H1 (cell line): Measurements from ENCODE around the gene VIM. TPM values are rescaled to one million over a fixed set of nuclear protein-coding genes. Genes with fewer than 3 reads are reported as not detected.

Source experiments
- CTCF ChIA-PET: fragments of 300-600 bp; sonication (Branson Sonifier 250); formaldehyde crosslinking; loops from one replicate; lab custom pipeline; 2021; ENCODE audit not compliant: partially characterized antibody; lab: Charles Lee
- POLR2A ChIA-PET: fragments of 300-600 bp; sonication (Branson Sonifier 250); formaldehyde crosslinking; loops from one replicate; lab custom pipeline; 2021; ENCODE audit warnings: inconsistent platforms; ENCODE audit not compliant: partially characterized antibody; lab: Charles Lee
- DNase-seq, 2 experiments: peaks; one replicate each; pipeline versions ENCODE4 v3.0.0 to v3.0.0-alpha.2; 2010 to 2022; ENCODE audit warnings: low spot score in 2 of 2, low read depth in 1 of 2, mixed read lengths in 1 of 2
- FAIRE-seq: peaks from 2 replicates; lab custom pipeline; 2011; peaks lifted over from hg19 to GRCh38; lab: Jason Lieb, UNC
- H2AFZ ChIP-seq: 2 replicates; pipeline ENCODE4 v1.8.1; 2012; ENCODE audit warnings: low read length, inconsistent platforms
- H2AK5ac ChIP-seq: 2 replicates; pipeline ENCODE4 v1.6.1; 2013; ENCODE audit warnings: low read depth, low read length
- H2BK120ac ChIP-seq: replicated peaks from 2 replicates; pipeline ENCODE3; 2013; ENCODE audit warnings: low read depth, low read length, inconsistent platforms
- H2BK12ac ChIP-seq: 2 replicates; pipeline ENCODE4 v1.6.1; 2013; ENCODE audit warnings: low read depth, low read length
- H2BK15ac ChIP-seq: 2 replicates; pipeline ENCODE4 v1.6.1; 2013; ENCODE audit warnings: low read length
- H2BK20ac ChIP-seq: 2 replicates; pipeline ENCODE4 v1.6.1; 2013; ENCODE audit warnings: low read length
- H2BK5ac ChIP-seq: 2 replicates; pipeline ENCODE4 v1.6.1; 2013; ENCODE audit warnings: low read depth, low read length
- H3K14ac ChIP-seq: 2 replicates; pipeline ENCODE4 v1.6.1; 2013; ENCODE audit warnings: inconsistent platforms; ENCODE audit not compliant: insufficient read length
- H3K18ac ChIP-seq: 2 replicates; pipeline ENCODE4 v1.6.1; 2013; ENCODE audit warnings: low read length; ENCODE audit errors: extremely low read depth
- H3K23ac ChIP-seq: 2 replicates; pipeline ENCODE4 v1.6.1; 2013; ENCODE audit warnings: inconsistent platforms; ENCODE audit not compliant: insufficient read length
- H3K23me2 ChIP-seq: 2 replicates; pipeline ENCODE4 v1.6.1; 2013; ENCODE audit warnings: low read depth, low read length
- H3K27ac ChIP-seq: 2 replicates; pipeline ENCODE4 v1.6.1; 2011; ENCODE audit warnings: low read depth, low read length, inconsistent platforms
- H3K27me3 ChIP-seq, 4 experiments: replicated peaks in 1 of 4; 1 replicate in 1 of 4; 2 replicates in 3 of 4; pipeline versions ENCODE4 v1.6.1 to v1.8.1; 2011 to 2013; ENCODE audit warnings: low read length in 3 of 4, mild to moderate bottlenecking in 3 of 4, inconsistent platforms in 2 of 4, mixed read lengths in 2 of 4, moderate library complexity in 1 of 4; ENCODE audit not compliant: control insufficient read depth in 3 of 4, insufficient read depth in 3 of 4; ENCODE audit errors: extremely low read depth in 1 of 4
- H3K36me3 ChIP-seq, 4 experiments: 2 replicates each; pipeline versions ENCODE4 v1.6.1 to v1.8.1; 2011 to 2013; ENCODE audit warnings: mild to moderate bottlenecking in 4 of 4, low read length in 3 of 4, moderate library complexity in 2 of 4, control low read depth in 1 of 4, inconsistent platforms in 1 of 4; ENCODE audit not compliant: insufficient read depth in 4 of 4, control insufficient read depth in 2 of 4
- H3K4ac ChIP-seq: replicated peaks from 2 replicates; pipeline ENCODE3; 2013; ENCODE audit warnings: low read length, low read depth, mixed read lengths, inconsistent platforms; ENCODE audit not compliant: insufficient read length
- H3K4me1 ChIP-seq, 4 experiments: replicated peaks in 1 of 4; 1 replicate in 1 of 4; 2 replicates in 3 of 4; pipeline versions ENCODE4 v1.6.1 to v1.8.1; 2011 to 2013; ENCODE audit warnings: low read length in 3 of 4, inconsistent platforms in 2 of 4, mixed read lengths in 1 of 4; ENCODE audit not compliant: insufficient read depth in 4 of 4, control insufficient read depth in 3 of 4
- H3K4me2 ChIP-seq, 2 experiments: 2 replicates each; pipeline versions ENCODE4 v1.6.1 to v1.8.1; 2011 to 2013; ENCODE audit warnings: low read depth in 2 of 2, low read length in 2 of 2, control low read depth in 1 of 2, inconsistent platforms in 1 of 2, mild to moderate bottlenecking in 1 of 2; ENCODE audit not compliant: insufficient read depth in 1 of 2
- H3K4me3 ChIP-seq, 4 experiments: fragments of 200-600, 300-600 bp in 1 of 4; sonication (generic), shearing (Covaris generic), sonication (Bioruptor Twin) in 1 of 4; 2 replicates each; pipeline versions ENCODE4 v1.5.1 to v1.8.1; 2011 to 2016; ENCODE audit warnings: low read length in 4 of 4, low read depth in 3 of 4, control low read depth in 2 of 4, inconsistent platforms in 2 of 4, mild to moderate bottlenecking in 2 of 4, mixed read lengths in 1 of 4, moderate library complexity in 1 of 4; ENCODE audit not compliant: insufficient read depth in 2 of 4; ENCODE audit errors: extremely low read depth in 1 of 4
- H3K56ac ChIP-seq: replicated peaks from 2 replicates; pipeline ENCODE3; 2013; ENCODE audit warnings: low read depth, mild to moderate bottlenecking, mixed read lengths, low read length, inconsistent platforms; ENCODE audit not compliant: insufficient read length
- H3K79me1 ChIP-seq: 2 replicates; pipeline ENCODE4 v1.6.1; 2013; ENCODE audit warnings: low read depth, low read length, control low read depth
- H3K79me2 ChIP-seq, 2 experiments: 2 replicates each; pipeline versions ENCODE4 v1.6.1 to v1.8.1; 2012 to 2013; ENCODE audit warnings: low read length in 2 of 2, mild to moderate bottlenecking in 2 of 2, inconsistent platforms in 1 of 2; ENCODE audit not compliant: insufficient read depth in 2 of 2, control insufficient read depth in 1 of 2
- H3K9ac ChIP-seq, 4 experiments: replicated peaks in 1 of 4; 1 replicate in 1 of 4; 2 replicates in 3 of 4; pipeline versions ENCODE4 v1.6.1 to v1.8.1; 2011 to 2013; ENCODE audit warnings: low read depth in 3 of 4, low read length in 3 of 4, control low read depth in 2 of 4, mild to moderate bottlenecking in 2 of 4, moderate library complexity in 2 of 4, inconsistent platforms in 1 of 4; ENCODE audit errors: extremely low read depth in 1 of 4
- H3K9me3 ChIP-seq, 2 experiments: 2 replicates each; pipeline versions ENCODE4 v1.6.1 to v1.8.1; 2012 to 2013; ENCODE audit warnings: mild to moderate bottlenecking in 2 of 2, moderate library complexity in 2 of 2, control low read depth in 1 of 2, inconsistent platforms in 1 of 2, low read depth in 1 of 2, low read length in 1 of 2, mixed read lengths in 1 of 2; ENCODE audit not compliant: insufficient read depth in 2 of 2
- H4K20me1 ChIP-seq, 2 experiments: replicated peaks in 1 of 2; 2 replicates each; pipeline versions ENCODE3 to v1.8.1; 2011 to 2013; ENCODE audit warnings: inconsistent platforms in 2 of 2, low read length in 2 of 2, mild to moderate bottlenecking in 1 of 2; ENCODE audit not compliant: insufficient read depth in 2 of 2, control insufficient read depth in 1 of 2
- H4K5ac ChIP-seq: 2 replicates; pipeline ENCODE4 v1.6.1; 2013; ENCODE audit warnings: low read length, low read depth, mixed read lengths, inconsistent platforms; ENCODE audit not compliant: insufficient read length
- H4K8ac ChIP-seq: 2 replicates; pipeline ENCODE4 v1.8.0; 2013; ENCODE audit warnings: mild to moderate bottlenecking, moderate library complexity, low read length, inconsistent platforms; ENCODE audit not compliant: insufficient read depth; ENCODE audit errors: extremely low read depth
- H4K91ac ChIP-seq: replicated peaks from 2 replicates; pipeline ENCODE3; 2013; ENCODE audit warnings: low read length, mixed read lengths, inconsistent platforms; ENCODE audit not compliant: insufficient read length
- BRCA1 ChIP-seq: IDR thresholded peaks from 2 replicates; pipeline ENCODE4 v1.6.1; 2012; ENCODE audit warnings: low read depth, low read length, improper control_type of control experiment
- CBX5 ChIP-seq: fragments of 300-800, 300-1000 bp; sonication (generic); IDR thresholded peaks from 2 replicates; pipeline ENCODE4 v1.7.1; 2016; ENCODE audit warnings: antibody characterized with exemption, low read length, low read depth
- CTBP2 ChIP-seq: IDR thresholded peaks from 2 replicates; pipeline ENCODE4 v1.7.0; 2011; ENCODE audit warnings: borderline replicate concordance, mild to moderate bottlenecking, moderate library complexity, mixed read lengths, low read length; ENCODE audit not compliant: insufficient read depth, insufficient read length
- JUN ChIP-seq: IDR thresholded peaks from 2 replicates; pipeline ENCODE4 v1.6.1; 2011; ENCODE audit warnings: low read depth, mild to moderate bottlenecking, improper control_type of control experiment, low read length
- POLR2AphosphoS5 ChIP-seq: IDR thresholded peaks from 2 replicates; pipeline ENCODE4 v1.6.1; 2011; ENCODE audit warnings: low read depth, low read length
- WGBS, 2 experiments: shearing (Covaris generic) in 1 of 2; methylation state at CpG; one replicate each; pipeline versions ENCODE4 v1.1.6 to v1.1.7; 2013 to 2015; ENCODE audit warnings: low lambda C conversion rate in 2 of 2, mixed read lengths in 2 of 2, inconsistent platforms in 1 of 2, low coverage in 1 of 2, missing lambda C conversion rate in 1 of 2; ENCODE audit not compliant: insufficient replicate concordance in 2 of 2, insufficient coverage in 1 of 2, insufficient read length in 1 of 2; ENCODE audit errors: extremely low coverage in 1 of 2, missing lambda C conversion rate in 1 of 2; 5-methylcytosine and 5-hydroxymethylcytosine counted together
- polyA plus RNA-seq, 7 experiments: library from polyadenylated mRNA; depleted of rRNA in 3 of 7; stranded (reverse) in 5 of 7; unstranded in 2 of 7; fragments of >200 nt in 5 of 7; fragments of 200-250 nt in 2 of 7; gene quantifications; 1 replicate in 5 of 7; 2 replicates in 1 of 7; 4 replicates in 1 of 7; pipeline versions ENCODE4 v1.2.1 to v1.2.3, GENCODE V29; 2011 to 2013; ENCODE audit warnings: missing spikeins in 2 of 7, mixed read lengths in 2 of 7
- total RNA-seq: library from RNA; stranded (reverse); fragmentation: NEBNext Ultra II Directional; extraction: Animal tissue kit (Norgen Biotek cat#: 25700); gene quantifications from 2 replicates; pipeline ENCODE4 v1.2.1, GENCODE V29; 2021

The VIM gene
- total and polyA plus RNA-seq, 2 of the 8 experiments (the other 6 are each of a cell fraction or from before 2014, with no cell fraction given), result 347 to 372 TPM

DNA sequence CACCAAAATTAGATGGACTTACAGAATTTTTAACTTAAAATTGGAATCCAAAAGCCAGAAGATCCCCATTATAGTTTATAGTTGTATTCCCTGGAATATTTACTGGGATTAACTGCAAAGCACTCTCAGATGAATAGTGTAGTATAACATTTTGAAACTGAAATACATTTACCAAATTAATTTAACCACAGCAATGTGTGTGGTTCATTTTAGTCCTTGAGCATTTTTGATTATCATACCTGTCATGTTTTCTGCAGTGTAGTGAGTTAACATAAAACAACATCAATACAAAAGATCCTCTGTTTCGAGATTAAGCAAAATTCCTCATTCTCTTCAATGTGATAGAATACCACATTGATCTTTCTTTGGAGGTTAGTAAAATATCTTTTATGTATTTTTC, 3.7 kb downstream of the VIM start:
- H3K79me2 ChIP-seq, result peaks cover 0 to 6% of the 10 kb centered on the region in 2 experiments; a peak in 1 of 4 replicates
- ChIA-PET POLR2A (no interaction called here), CTCF (interaction anchor here (1.0 to 1.7 kb wide), 2 partner anchors 10 to 23 kb away, joined by 3 to 6 read pairs; no protein-coding TSS in a partner anchor)
- H3K4me3 ChIP-seq, result no peak overlapping the region; a peak in 1 of 8 replicates
- FAIRE-seq (no peak), DNase-seq (no peak)
- no peak overlapping the region for H3K14ac ChIP-seq
- no peaks in the 10 kb centered on the region for H3K79me1 ChIP-seq
- no peak overlapping the region for H2BK120ac ChIP-seq
- peaks cover 0 to 15% (median 13%) of the 10 kb centered on the region in 4 experiments; a peak in 5 of 7 replicates for H3K27me3 ChIP-seq
- no peak overlapping the region for H3K4ac ChIP-seq
- no peak overlapping the region for H4K5ac ChIP-seq
- no peaks in the 10 kb centered on the region for H3K9me3 ChIP-seq
- H3K23me2 ChIP-seq, result peaks cover 20% of the 10 kb centered on the region; the same call in 1 of the 2 replicates
- peaks cover 6 to 15% (median 10%) of the 10 kb centered on the region in 4 experiments; a peak in 6 of 7 replicates for H3K4me1 ChIP-seq
- 89% methylated on average over 1 of the region's 1 CpG; no CpG with 5 or more reads in 1 of the 2 experiments for WGBS, 2 experiments
- peaks cover 6 to 56% (median 37%) of the 10 kb centered on the region in 4 experiments for H3K36me3 ChIP-seq
- no peak overlapping the region for H3K56ac ChIP-seq
- H2AK5ac ChIP-seq, result no peak overlapping the region
- H4K20me1 ChIP-seq, result peaks cover 0 to 4% of the 10 kb centered on the region in 2 experiments
- no peak overlapping the region for H2BK12ac ChIP-seq
- H3K9ac ChIP-seq, result no peak overlapping the region
- no peak overlapping the region for H4K91ac ChIP-seq
- no peak overlapping the region for H3K23ac ChIP-seq
- no peak overlapping the region for H2BK15ac ChIP-seq
- H2BK20ac ChIP-seq, result no peak overlapping the region
- H2AFZ ChIP-seq, result no peak overlapping the region
- no peak overlapping the region for H4K8ac ChIP-seq
- H2BK5ac ChIP-seq, result no peak overlapping the region
- no peak overlapping the region for H3K27ac ChIP-seq
- H3K4me2 ChIP-seq, result no peak overlapping the region; a peak in 1 of 4 replicates
- no peak overlapping the region for H3K18ac ChIP-seq
- no peak for TF ChIP-seq CTBP2
- no peak for TF ChIP-seq CBX5
- no peak for TF ChIP-seq POLR2AphosphoS5
- TF ChIP-seq BRCA1, result no peak
- TF ChIP-seq JUN, result no peak
